ENCODE data around the gene SLC47A1.
"Not testable (repeated sequence)": the region's sequence is repeated elsewhere in the genome, so short reads cannot be mapped to it uniquely, and the experiment has no call there.

Gene SLC47A1

DNA sequence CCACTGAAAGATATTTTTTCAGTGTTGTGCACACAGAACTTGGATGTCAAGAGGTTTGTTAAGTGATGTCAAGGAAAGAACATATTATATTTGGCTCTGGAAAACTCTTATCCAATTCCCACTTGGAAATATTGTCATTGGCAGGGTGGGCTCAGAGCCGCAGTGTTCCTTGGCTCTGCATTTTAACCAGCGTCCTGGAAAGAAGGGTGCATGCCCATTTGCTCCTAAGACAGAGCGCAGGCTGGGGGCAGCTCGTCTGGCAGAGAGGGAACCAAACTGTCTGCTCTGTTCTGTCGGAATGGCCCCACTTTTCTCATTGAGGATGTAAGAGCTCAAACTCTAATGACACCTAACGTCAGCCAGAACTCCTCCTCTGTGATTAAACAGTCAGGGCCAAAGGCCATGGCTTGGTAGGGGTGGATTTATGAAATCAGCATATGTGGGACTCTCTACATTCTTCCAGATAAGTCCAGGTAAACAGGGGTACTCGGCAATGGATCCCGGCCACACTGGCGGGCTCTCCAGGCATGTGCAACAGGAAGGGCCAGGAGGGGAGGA is 18.0 kb downstream of the SLC47A1 start:
- no peak for DNase-seq (ENCODE audit: low spot score)
- no peak for FAIRE-seq

DNA sequence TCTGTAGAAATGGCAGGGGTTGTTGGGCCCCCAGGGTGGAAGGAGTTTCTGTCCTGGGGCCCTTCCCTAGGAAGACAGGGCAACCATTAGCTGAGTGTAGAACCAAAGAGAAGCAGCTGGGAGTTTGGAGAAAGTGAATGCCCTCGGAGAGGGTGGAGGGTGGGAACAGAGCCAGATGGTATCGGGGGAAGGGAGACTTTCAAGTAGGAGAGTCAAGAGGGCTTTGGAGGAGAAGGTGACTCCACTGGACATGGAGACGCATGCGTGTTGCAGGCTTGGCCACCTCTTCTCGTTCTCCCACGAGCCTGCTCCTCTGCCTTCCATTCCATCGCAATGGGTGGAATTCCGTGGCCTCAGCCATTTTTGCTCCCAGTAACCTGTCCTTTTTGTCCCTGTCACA is 19.4 kb downstream of the SLC47A1 start:
- no peak for DNase-seq (ENCODE audit: low spot score)
- no peak for FAIRE-seq

DNA sequence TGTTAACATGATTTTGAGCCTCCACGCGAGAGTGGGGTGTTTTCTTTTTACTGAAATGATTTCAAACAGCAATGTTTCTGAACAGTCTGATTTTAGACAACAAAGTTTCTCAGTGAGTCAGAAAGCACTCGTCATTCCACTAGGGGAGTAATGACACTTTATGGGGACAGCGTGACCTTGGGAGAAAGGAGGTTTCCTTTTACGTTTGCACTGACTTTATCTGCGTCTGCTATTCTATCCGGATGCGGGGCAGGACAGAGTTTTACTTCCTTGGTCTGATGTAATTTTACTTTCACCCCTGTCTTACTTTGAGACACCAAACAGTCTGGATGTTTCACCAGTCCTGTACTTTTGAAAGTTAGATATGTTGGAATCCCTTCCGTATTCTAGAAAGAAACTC is 20.7 kb downstream of the SLC47A1 start:
- no peak for FAIRE-seq
- DNase-seq (ENCODE audit: low spot score) = no peak

DNA sequence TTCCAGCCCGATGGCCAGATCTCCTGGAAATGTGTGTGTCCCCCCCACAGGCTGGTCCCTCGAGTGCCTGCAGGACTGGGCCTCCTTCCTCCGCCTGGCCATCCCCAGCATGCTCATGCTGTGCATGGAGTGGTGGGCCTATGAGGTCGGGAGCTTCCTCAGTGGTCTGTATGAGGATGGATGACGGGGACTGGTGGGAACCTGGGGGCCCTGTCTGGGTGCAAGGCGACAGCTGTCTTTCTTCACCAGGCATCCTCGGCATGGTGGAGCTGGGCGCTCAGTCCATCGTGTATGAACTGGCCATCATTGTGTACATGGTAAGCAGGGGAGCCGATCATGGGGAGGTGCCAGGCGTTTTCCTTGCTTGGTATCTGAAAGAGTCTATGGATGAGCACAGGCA is 22.1 kb downstream of the SLC47A1 start:
- no peak for DNase-seq (ENCODE audit: low spot score)
- FAIRE-seq = no peak

DNA sequence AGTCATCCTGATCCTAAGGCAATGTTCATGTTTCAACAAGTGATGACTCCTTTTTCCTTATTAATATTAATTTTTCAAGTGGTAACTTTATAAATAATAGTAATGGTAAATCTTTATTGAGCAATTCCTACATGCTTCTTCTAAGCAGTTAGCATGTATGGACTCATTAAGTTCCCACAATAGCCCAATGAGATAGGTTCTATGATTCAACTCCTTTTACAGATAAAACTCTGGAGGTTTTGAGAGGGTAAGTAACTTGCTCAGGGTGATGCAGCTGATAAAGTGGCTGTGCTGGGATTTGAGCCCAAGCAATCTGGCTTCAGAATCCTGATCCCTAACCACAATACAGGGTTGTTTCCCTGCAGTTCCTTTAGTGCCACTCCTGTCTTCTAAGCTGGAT is 25.3 kb downstream of the SLC47A1 start:
- no peak for DNase-seq (ENCODE audit: low spot score)
- no peak for FAIRE-seq

DNA sequence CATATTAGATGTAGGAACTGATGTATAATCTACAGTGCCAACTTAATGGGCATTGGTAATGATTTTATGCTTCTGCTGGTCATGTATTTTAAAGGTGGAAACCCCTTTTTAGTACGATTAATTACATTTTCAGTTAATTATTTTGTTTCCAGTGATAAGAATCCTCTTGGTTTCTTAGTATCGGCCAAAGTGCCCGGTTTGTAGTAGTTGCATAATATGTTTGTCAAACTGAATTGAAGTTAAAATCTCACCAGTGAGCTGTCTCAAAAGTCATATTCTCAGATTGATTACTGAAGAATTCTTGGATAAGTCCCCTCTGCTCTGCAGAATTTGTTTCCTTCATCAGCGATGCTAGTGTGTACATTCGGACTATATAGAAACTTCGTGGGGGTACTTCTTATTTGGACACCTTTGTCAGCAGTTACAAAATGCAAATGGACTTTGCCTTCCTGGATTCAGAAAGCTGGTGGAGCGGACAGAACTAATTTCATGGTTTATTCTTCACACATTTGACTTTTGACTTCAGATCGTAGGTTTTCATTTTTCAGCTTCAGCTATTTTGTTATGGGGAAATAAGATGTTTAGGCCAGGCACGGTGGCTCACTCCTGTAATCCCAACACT is 28.2 kb downstream of the SLC47A1 start:
- FAIRE-seq (no peak), DNase-seq (ENCODE audit: low spot score) (no peak)

DNA sequence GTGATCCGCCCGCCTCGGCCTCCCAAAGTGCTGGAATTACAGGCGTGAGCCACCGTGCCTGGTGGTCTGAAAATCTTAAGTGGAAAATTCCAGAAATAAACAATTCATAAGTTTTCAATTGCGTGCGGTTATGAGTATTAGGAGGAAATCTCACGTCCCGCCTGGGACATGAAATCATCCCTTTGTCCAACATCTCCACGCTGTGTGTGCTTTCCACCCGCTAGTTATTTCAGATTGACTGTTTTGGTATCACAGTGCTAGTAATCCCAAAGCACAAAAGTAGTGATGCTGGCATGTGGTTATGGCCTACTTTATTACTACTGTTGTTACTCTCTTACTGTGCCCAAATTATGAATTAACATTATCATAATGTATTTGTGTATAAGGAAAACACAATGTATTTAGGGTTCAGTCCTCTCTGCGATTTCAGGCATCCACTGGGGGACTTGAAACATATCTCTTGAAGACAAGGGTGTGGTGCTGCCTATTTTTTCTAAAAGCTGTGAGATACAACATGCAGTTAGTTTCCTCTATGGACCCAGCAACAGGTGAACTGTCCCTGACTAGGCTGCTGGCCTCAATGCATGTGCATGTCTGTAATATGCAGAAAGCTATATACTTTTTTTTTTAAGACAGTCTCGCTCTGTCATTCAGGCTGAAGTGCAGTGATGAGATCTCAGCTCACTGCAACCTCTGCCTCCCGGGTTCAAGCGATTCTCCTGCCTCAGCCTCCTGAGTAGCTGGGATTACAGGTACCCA is 32.3 kb downstream of the SLC47A1 start:
- FAIRE-seq = no peak

DNA sequence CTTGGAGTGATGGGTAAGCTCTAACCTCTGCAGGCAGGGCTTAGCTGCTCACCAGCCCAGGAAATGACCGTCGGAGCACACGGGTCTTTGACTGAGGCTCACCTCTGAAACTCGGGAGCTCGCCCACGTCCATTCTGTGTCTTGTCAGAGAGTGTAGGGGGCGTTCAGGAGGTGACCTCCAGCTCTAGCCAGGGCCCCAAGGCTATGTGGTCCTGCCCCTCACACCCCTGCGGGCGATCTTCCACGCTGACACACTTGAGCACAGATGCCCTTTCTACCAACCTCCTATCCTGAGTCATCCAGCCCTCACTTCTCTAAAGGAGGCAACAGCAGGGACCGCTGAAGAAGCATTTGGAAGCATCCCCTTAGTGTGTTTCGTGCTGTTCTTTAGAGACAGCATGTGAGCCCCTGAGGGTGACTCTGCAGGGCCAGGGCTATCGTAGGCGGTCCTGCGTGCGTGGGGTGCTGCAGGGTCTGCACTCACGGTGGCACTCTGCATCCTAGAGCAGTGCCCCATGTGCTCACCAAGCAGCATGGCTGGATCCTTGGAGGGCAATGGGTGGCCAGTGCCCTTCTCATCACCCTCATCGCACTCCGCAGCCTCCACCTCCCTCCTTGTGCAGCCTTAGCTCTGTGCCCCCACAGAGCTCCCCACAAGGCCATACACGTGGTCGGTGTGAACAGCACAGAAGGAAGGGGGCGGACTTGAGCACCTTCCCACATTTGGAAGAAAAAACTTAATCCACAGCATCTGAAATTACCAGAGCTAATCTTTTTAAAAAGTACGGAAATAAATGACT is 33.8 kb downstream of the SLC47A1 start:
- DNase-seq (ENCODE audit: low spot score) (no peak), FAIRE-seq (no peak)

More for the DNA sequence above, 32.3 kb downstream of the SLC47A1 start:
- no peak for DNase-seq (ENCODE audit: low spot score)

DNA sequence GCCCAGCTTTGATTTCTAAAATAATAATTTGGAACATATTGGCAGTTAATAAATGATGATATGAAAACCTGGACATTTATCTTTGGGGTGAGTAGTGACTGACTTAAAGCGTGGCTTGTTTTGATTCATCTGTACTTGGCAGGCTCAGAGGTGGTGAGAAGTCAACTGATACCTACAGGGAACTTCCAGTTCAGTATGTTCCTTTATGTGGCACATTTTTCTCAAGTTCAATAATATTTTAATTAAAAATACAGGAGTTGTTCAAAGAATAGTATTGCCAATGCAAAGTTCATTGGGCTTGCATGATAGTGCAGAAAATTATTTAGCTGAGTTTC is 34.3 kb downstream of the SLC47A1 start:
- FAIRE-seq (no peak), DNase-seq (ENCODE audit: low spot score) (no peak)

DNA sequence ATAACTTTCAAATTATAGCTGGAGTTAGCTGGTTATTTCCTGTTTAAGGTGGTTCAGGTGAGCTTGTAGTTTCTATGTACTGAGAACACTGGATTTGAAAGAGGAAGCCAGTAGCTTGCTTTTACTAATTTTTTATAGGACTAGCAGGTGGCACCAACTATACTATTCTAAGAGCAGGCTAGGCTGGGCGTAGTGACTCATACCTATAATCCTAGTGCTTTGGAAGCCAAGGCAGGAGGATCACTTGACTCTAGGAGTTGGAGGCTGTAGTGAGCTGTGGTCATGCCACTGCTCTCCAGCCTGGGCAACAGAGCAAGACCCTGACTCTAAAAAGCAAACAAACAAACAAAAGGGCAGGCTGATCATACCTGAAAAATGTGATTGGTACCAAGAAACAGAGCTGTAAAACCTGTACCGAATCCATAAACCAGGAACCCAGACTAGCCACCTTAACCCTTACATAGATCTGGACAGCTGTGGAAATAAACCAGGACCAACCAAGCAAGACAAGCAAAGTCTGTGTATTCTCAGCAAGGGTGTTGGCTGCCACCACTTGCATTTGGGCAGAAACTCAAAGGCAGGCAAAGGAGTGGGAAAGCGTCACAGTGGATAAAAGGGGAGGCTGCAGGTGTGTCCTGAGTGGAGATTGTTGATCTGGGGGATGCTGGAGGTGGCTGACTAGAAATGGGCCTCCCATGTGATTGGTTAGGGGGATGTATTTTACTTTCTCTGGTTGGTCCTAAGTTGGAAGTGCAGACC is 36.3 kb downstream of the SLC47A1 start:
- FAIRE-seq (no peak), DNase-seq (ENCODE audit: low spot score) (no peak)

DNA sequence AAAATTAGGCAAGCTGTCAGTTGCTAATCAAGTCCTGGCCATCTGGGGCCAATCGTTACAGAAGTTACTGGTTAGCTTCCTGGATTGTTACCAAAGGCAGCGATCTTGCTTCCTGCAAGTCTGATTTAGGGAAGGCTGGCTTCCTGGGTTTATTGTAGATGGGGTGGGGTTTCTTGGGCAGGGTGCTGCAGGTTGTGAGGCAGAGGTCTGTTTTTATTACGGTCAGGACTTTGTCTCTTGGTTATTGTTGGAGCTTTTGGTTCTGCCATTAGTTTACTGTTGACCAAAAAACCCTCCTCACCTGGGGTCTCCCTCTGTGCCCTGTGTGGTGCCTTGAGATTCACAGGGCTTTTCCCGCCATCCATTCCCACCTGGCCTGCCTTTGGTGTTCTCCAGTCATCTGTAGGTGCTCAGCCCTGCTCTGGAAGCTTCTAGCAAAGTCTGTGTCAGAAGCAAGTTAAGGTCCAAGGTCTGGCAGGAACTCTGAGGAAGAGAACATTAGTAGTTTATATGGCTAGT is 36.9 kb downstream of the SLC47A1 start:
- no peak for DNase-seq (ENCODE audit: low spot score)
- no peak for FAIRE-seq

DNA sequence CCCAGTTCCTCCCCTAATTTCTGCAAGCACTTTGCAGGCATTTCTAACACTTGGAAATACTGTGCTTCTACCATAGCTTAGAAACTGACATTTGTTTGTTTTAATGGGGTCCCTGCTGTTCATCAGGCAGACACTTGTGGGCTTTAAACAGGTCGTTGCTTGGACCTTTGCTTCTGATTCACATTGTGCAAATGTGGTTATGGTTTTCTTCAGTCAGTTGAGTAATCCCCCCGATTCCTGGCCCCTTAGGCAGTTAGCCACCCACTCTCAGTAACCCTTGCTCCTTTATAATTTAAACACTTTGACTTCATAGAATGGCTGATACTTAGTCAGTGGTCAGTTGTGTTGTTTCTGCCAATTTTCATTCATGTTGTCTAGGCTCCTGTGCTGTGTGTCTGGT is 39.4 kb downstream of the SLC47A1 start:
- no peak for FAIRE-seq
- no peak for DNase-seq (ENCODE audit: low spot score)

DNA sequence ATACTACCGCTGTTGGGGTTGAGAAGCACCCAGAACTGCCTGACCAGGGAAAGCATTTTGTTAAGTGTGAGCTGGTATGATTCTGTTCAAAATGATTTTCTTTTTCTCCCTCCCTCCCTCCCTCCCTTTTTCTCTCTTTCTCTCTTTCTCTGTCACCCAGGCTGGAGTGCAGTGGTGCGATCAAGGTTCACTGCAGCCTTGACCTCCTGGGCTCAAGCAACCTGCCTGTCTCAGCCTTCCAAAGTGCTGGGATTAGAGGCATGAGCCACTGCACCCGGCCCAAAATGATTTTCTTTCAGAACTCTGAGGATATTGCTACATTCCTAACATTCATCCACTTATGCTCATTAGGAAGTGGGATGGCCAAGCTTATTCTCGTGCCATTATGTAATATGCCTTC is 41.3 kb downstream of the SLC47A1 start:
- DNase-seq (ENCODE audit: low spot score) (no peak), FAIRE-seq (no peak)

DNA sequence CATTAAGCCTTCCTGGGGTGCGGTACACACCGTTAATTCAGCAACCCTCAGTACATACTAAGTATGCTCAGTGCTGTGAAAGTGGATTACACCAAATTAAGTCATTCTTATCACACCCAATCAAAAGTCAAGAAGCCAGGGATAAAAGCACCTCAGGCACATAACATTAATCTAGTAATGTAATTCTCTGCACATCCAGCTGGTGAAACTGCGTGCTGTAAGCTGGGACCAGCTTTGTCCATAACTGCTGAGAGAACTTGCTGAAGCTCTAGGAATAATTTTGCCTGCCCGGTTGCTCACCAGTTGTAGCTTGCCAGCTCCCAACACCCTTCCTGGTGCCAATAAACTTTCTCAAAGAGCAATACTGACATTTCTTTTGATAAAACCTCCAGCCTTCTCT is 44.9 kb downstream of the SLC47A1 start:
- no peak for DNase-seq (ENCODE audit: low spot score)
- FAIRE-seq = no peak

DNA sequence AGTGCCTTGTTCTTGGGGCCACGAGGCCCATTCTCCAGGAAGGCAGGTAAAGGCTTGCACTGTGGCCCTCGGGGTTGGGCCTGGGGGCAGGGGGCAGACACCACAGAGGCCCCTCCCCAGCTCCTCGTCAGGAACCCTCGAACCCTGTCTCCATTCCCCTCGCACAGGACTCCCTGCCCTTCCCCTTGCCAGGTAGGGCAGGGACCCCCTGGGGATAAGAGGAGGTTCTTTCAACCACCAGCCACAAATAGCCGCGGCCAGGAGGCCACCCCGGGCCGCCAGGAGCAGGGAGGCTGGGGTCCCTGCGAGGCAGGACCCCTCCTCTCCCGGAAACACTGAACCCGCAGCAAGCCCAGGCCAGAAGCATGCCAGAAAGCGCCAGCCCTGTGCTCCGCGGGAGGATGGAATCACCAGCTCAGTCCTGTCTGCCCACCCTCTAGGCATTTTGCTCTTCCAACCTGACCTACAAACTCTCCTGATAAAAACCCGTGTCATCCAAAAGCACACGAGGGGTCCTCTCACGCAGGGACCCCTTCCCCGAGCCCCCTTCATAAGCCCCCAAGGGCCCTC is 45.6 kb downstream of the SLC47A1 start:
- no peak for FAIRE-seq

DNA sequence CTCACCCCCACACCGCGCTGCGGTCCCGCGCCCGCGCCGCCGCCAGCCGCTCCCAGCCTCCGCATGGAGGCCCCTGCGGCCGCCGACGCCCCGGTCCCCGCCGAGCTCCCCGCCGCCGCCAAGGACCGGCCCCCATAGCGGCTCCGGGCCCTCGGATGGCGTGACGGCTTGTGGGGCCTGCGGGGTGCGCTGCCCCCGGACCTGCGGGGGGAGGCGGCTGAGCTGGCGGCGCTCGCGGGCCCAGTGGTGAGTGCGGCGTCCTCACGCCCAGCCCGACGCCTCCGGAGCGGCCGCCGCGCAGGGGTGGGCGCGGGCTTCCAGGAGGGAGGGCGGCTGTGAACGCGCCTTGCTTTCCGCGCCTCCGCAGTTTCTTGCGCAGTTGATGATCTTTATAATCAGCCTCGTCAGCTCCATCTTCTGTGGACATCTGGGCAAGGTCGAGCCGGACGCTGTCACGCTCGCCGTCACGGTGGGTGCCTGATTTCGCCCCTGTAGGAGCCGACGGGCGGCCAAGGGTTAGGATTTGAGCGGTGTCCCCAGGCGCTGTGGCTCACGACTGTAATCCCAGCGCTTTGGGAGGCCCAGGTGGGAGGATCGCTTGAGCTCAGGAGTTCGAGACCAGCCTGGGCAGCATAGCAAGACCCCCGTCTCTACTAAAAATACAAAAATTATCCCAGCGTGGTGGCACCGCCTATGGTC is 46.4 kb downstream of the SLC47A1 start:
- no peak for DNase-seq (ENCODE audit: low spot score)
- FAIRE-seq = no peak

More for the DNA sequence above, 45.6 kb downstream of the SLC47A1 start:
- no peak for DNase-seq (ENCODE audit: low spot score)

DNA sequence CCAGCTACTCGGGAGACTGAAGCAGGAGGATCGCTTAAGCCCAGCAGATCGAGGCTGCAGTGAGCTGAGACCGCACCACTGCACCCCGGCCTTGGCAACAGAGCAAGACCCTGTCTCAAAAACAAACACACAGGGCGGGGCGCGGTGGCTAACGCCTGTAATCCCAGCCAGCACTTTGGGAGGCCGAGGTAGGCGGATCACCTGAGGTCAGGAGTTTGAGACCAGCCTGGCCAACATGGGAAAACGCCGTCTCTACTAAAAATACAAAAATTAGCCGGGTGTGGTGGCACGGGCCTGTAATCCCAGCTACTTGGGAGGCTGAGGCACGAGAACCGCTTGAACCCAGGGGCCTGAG is 46.9 kb downstream of the SLC47A1 start:
- FAIRE-seq; DNase-seq (ENCODE audit: low spot score): not testable (repeated sequence)

DNA sequence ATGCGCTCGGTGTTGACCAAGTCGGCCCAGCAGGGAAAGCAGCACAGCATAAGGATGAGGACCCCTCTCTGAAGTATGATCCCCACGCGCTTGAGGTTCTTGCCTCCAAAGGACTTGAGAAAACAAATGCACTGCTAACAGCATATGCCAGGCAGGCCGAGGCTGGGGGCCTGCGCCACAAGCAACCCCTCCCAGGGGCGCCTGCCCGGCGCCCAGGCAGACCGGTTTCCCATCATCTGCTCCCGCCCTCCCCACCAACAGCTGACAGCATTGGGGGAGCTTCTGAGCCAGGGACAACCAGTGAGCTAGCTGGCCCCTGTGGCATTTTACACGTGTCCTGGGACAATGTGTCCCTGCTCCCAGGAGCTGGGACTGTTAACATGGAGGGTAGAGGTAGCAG is 48.5 kb downstream of the SLC47A1 start:
- not testable (repeated sequence) for DNase-seq (ENCODE audit: low spot score); FAIRE-seq

DNA sequence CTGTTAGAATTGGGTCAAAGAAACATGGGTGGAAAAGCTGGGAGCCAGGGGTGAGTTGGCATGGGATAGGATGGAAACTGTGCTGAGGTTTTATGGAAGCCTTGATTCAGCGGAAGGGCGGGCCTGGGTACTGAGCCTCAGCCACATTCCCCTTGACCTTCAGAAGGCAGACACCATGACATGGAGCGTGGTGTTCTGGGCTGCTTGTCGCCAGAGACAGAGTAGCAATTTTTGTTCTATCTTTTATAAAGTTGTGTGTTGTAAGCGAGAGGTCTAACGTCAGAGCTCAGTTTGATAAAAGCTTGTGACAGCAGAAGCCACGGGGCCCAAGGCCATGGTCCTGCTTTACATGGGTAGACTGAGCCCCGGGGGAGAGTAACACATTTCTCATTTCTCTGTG is 50.2 kb downstream of the SLC47A1 start:
- DNase-seq (ENCODE audit: low spot score) (no peak), FAIRE-seq (no peak)

DNA sequence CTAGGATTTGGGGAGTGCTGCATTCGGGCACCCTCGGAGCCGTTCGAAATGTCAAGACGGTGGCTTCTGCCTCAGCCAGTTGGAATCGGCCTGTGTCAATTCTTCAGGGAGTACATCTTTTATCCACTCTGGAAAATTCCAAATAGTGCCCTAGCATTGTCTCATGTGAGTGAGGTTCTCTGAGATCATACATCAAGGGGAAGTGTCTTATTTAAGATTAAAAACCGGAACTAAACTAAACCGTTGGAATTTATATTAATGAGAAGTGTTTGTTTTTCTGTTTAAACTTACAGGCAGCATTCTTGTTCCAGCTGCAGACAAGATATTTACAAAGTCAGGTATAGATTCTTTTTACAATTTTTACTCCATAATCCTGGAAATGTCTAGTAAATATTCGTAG is 56.8 kb downstream of the SLC47A1 start:
- FAIRE-seq = no peak

More for the DNA sequence above, 56.8 kb downstream of the SLC47A1 start:
- DNase-seq (ENCODE audit: low spot score) = no peak
